Activated B cell treated with CpG ODN at 0.5 μM for 24 hours (primary cell): ENCODE data around the gene SIGLEC5. TPM values are rescaled to one million over a fixed set of nuclear protein-coding genes. Genes with fewer than 3 reads are reported as not detected.

Experiments
- ATAC-seq: fragments of 200-7000 bp; cut with Tn5 transposase; one replicate; pipeline ENCODE4 v1.10.0; 2021; ENCODE audit warnings: low read depth, mild to moderate bottlenecking, moderate library complexity
- CTCF ChIA-PET: fragments of 350-600 bp; sonication (Branson Sonifier 250); formaldehyde crosslinking; loops from one replicate; lab custom pipeline; 2021; ENCODE audit warnings: antibody characterized with exemption; lab: Charles Lee
- POLR2A ChIA-PET: fragments of 350-600 bp; sonication (Branson Sonifier 250); formaldehyde crosslinking; loops from one replicate; lab custom pipeline; 2021; ENCODE audit warnings: antibody characterized with exemption; lab: Charles Lee
- DNase-seq: peaks from one replicate; pipeline ENCODE4 v3.0.0; 2022
- H3K27ac Mint-ChIP-seq: one replicate; pipeline ENCODE4 v1.8.0; 2020; ENCODE audit warnings: mixed read lengths
- H3K27me3 Mint-ChIP-seq: one replicate; pipeline ENCODE4 v1.8.0; 2021; ENCODE audit warnings: mixed read lengths
- H3K36me3 Mint-ChIP-seq: one replicate; pipeline ENCODE4 v1.8.0; 2021; ENCODE audit warnings: low read depth, mixed read lengths
- H3K4me1 Mint-ChIP-seq: one replicate; pipeline ENCODE4 v1.8.0; 2021; ENCODE audit warnings: mixed read lengths
- H3K4me3 Mint-ChIP-seq: one replicate; pipeline ENCODE4 v1.8.0; 2020; ENCODE audit warnings: mild to moderate bottlenecking, mixed read lengths
- H3K9me3 Mint-ChIP-seq: one replicate; pipeline ENCODE4 v1.8.0; 2020; ENCODE audit warnings: mixed read lengths
- intact Hi-C: fragments of 100-400 bp; cut with micrococcal nuclease; formaldehyde crosslinking; loops from one replicate; pipeline ENCODE4 v1.15.1; 2024
- total RNA-seq: library from RNA; stranded (reverse); gene quantifications from 2 replicates; pipeline ENCODE4 v1.2.3, GENCODE V29; 2022
- TF ChIP-seq, protein P1 (sequence below): fragments of 200-600 bp; IDR thresholded peaks from one replicate; pipeline ENCODE4 v1.8.0; 2022; ENCODE audit warnings: antibody characterized with exemption, mild to moderate bottlenecking

SIGLEC5 gene
- total RNA-seq, 1 donor from 2014 or later = 0.22 TPM

- no peak overlapping the region for H3K27ac Mint-ChIP-seq
- ATAC-seq (no peak), DNase-seq (no peak)
- intact Hi-C loops = no loop called here
- H3K9me3 Mint-ChIP-seq = peaks cover 28% of the 10 kb centered on the region
- peaks cover 26% of the 10 kb centered on the region for H3K4me1 Mint-ChIP-seq
- peaks cover 39% of the 10 kb centered on the region for H3K36me3 Mint-ChIP-seq
- ChIA-PET CTCF (no interaction called here), POLR2A (no interaction called here)
- no peaks in the 10 kb centered on the region for H3K27me3 Mint-ChIP-seq
- TF ChIP-seq, protein P1, sequence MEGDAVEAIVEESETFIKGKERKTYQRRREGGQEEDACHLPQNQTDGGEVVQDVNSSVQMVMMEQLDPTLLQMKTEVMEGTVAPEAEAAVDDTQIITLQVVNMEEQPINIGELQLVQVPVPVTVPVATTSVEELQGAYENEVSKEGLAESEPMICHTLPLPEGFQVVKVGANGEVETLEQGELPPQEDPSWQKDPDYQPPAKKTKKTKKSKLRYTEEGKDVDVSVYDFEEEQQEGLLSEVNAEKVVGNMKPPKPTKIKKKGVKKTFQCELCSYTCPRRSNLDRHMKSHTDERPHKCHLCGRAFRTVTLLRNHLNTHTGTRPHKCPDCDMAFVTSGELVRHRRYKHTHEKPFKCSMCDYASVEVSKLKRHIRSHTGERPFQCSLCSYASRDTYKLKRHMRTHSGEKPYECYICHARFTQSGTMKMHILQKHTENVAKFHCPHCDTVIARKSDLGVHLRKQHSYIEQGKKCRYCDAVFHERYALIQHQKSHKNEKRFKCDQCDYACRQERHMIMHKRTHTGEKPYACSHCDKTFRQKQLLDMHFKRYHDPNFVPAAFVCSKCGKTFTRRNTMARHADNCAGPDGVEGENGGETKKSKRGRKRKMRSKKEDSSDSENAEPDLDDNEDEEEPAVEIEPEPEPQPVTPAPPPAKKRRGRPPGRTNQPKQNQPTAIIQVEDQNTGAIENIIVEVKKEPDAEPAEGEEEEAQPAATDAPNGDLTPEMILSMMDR = no peak
- H3K4me3 Mint-ChIP-seq = no peak overlapping the region
These were observed 39.8 kb downstream of the SIGLEC5 start for GRCh38 chr19:51590441-51590840.

DNA sequence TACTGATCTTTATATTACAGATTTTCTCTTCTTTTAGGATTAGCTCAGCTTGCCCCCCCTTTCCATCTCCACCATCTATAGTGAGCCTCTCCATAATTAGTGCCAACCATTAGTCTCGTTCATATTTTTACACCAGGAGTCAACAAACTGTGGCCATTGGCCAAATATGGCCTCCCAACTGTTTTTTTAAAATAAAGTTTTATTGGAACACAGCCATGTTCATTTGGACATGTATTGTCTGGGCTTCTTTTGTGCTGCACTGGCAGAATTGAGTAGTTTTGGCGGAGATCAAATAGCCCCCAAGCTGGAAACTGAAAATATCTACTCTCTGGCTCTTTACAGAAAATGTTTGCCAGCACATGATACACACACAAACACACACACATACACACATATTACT lies 40.7 kb downstream of the SIGLEC5 start:
- Mint-ChIP-seq H3K27ac (no peak overlapping the region), H3K4me1 (peaks cover 18% of the 10 kb centered on the region), H3K9me3 (peaks cover 33% of the 10 kb centered on the region), H3K36me3 (peaks cover 46% of the 10 kb centered on the region), H3K4me3 (no peak overlapping the region), H3K27me3 (no peaks in the 10 kb centered on the region)
- no peak for DNase-seq
- ChIA-PET CTCF (no interaction called here), POLR2A (no interaction called here)
- no peak for ATAC-seq
- intact Hi-C loops = no loop called here
- TF ChIP-seq, protein P1 = no peak

- ATAC-seq (no peak), DNase-seq (no peak)
- Mint-ChIP-seq H3K36me3 (peaks cover 59% of the 10 kb centered on the region), H3K4me3 (no peak overlapping the region), H3K27me3 (no peaks in the 10 kb centered on the region), H3K9me3 (peaks cover 33% of the 10 kb centered on the region), H3K4me1 (peaks cover 5% of the 10 kb centered on the region), H3K27ac (no peak overlapping the region)
- TF ChIP-seq, protein P1 = no peak
- ChIA-PET POLR2A (interaction anchor here (1.1 kb wide), 1 partner anchor 56 kb away, joined by 4 read pairs; the partner anchor contains the start of gene SIGLEC6), CTCF (no interaction called here)
- intact Hi-C loops = no loop called here
These were observed 42.7 kb downstream of the SIGLEC5 start for GRCh38 chr19:51587264-51588191.

- no peak for ATAC-seq
- peaks cover 33% of the 10 kb centered on the region for H3K9me3 Mint-ChIP-seq
- no peaks in the 10 kb centered on the region for H3K4me1 Mint-ChIP-seq
- ChIA-PET POLR2A (interaction anchor here (1.1 kb wide), 1 partner anchor 55 kb away, joined by 4 read pairs; the partner anchor contains the start of gene SIGLEC6), CTCF (no interaction called here)
- no peak overlapping the region for H3K27ac Mint-ChIP-seq
- intact Hi-C loops = no loop called here
- TF ChIP-seq, protein P1 = no peak
- no peak overlapping the region for H3K4me3 Mint-ChIP-seq
- no peak for DNase-seq
- no peaks in the 10 kb centered on the region for H3K27me3 Mint-ChIP-seq
- H3K36me3 Mint-ChIP-seq = peaks cover 63% of the 10 kb centered on the region
These were observed 43.4 kb downstream of the SIGLEC5 start for GRCh38 chr19:51586799-51587198.

- Mint-ChIP-seq H3K9me3 (peaks cover 33% of the 10 kb centered on the region), H3K4me1 (no peaks in the 10 kb centered on the region), H3K27ac (no peak overlapping the region), H3K4me3 (no peak overlapping the region), H3K36me3 (peaks cover 69% of the 10 kb centered on the region), H3K27me3 (no peaks in the 10 kb centered on the region)
- ChIA-PET POLR2A (no interaction called here), CTCF (no interaction called here)
- DNase-seq (no peak), ATAC-seq (no peak)
- intact Hi-C loops = no loop called here
- TF ChIP-seq, protein P1 = no peak
These were observed 44.0 kb downstream of the SIGLEC5 start for GRCh38 chr19:51586103-51586728.
